NB4 (cell line): ENCODE measurements around the gene EDC4.

Experiments used
- CTCF ChIP-seq: IDR thresholded peaks from one replicate; pipeline ENCODE4 v1.5.1; 2012; ENCODE audit warnings: low read depth, low read length
- MAX ChIP-seq: IDR thresholded peaks from 2 replicates; pipeline ENCODE4 v1.6.1; 2011; ENCODE audit warnings: low read depth, low read length
- MYC ChIP-seq: IDR thresholded peaks from 2 replicates; pipeline ENCODE4 v1.6.1; 2011; ENCODE audit warnings: low read depth, low read length
- POLR2A ChIP-seq: IDR thresholded peaks from 2 replicates; pipeline ENCODE4 v1.6.1; 2011; ENCODE audit warnings: mild to moderate bottlenecking; ENCODE audit not compliant: insufficient read length; ENCODE audit errors: extremely low read depth

GRCh38 chr16:67864594-67864993, 8.3 kb upstream of the EDC4 start:
- TF ChIP-seq CTCF (no peak), POLR2A (no peak), MYC (no peak), MAX (no peak)
